Parathyroid adenoma (tissue), 2 donors: ENCODE data around the gene ZNF106.

ENCODE experiments used
- H2AFZ ChIP-seq: fragments of 300-600 bp; sonication (generic); one replicate; pipeline ENCODE4 v1.7.0; 2017; ENCODE audit warnings: antibody characterized with exemption, mild to moderate bottlenecking
- H3K27ac ChIP-seq: fragments of 300-600 bp; sonication (generic); one replicate; pipeline ENCODE4 v1.7.0; 2017
- H3K27me3 ChIP-seq: fragments of 300-600 bp; sonication (generic); one replicate; pipeline ENCODE4 v1.7.0; 2017; ENCODE audit warnings: low read length; ENCODE audit not compliant: control insufficient read depth, insufficient read depth
- H3K36me3 ChIP-seq: fragments of 300-600 bp; sonication (generic); one replicate; pipeline ENCODE4 v1.7.0; 2017; ENCODE audit warnings: low read length; ENCODE audit not compliant: control insufficient read depth, insufficient read depth
- H3K4me1 ChIP-seq: fragments of 300-600 bp; sonication (generic); one replicate; pipeline ENCODE4 v1.7.0; 2017; ENCODE audit warnings: control low read depth
- H3K4me2 ChIP-seq: fragments of 300-600 bp; sonication (generic); one replicate; pipeline ENCODE4 v1.7.0; 2017; ENCODE audit warnings: low read length
- H3K4me3 ChIP-seq: fragments of 300-600 bp; sonication (generic); one replicate; pipeline ENCODE4 v1.7.0; 2017; ENCODE audit warnings: low read depth, low read length
- H3K79me2 ChIP-seq: fragments of 300-600 bp; sonication (generic); one replicate; pipeline ENCODE4 v1.7.0; 2017; ENCODE audit warnings: control low read depth
- H3K9ac ChIP-seq: fragments of 300-600 bp; sonication (generic); one replicate; pipeline ENCODE4 v1.7.0; 2017; ENCODE audit warnings: mild to moderate bottlenecking
- H3K9me3 ChIP-seq: fragments of 300-600 bp; sonication (generic); one replicate; pipeline ENCODE4 v1.7.0; 2017; ENCODE audit warnings: low read length; ENCODE audit not compliant: control insufficient read depth
- CTCF ChIP-seq: fragments of 300-600 bp; sonication (generic); IDR thresholded peaks from one replicate; pipeline ENCODE4 v1.7.0; 2017; ENCODE audit warnings: antibody characterized with exemption, mild to moderate bottlenecking
- donor health status: primary hyperparathyroidism.

The ZNF106 gene

GRCh38 chr15:42363942-42364341 lies 127.0 kb downstream of the ZNF106 start:
- H3K27ac ChIP-seq, result no peak overlapping the region
- H3K27me3 ChIP-seq, result no peaks in the 10 kb centered on the region

GRCh38 chr15:42363487-42363886 lies 127.5 kb downstream of the ZNF106 start:
- no peaks in the 10 kb centered on the region for H3K27me3 ChIP-seq
- no peak overlapping the region for H3K4me3 ChIP-seq
- H2AFZ ChIP-seq, result no peak overlapping the region
- no peak overlapping the region for H3K4me2 ChIP-seq
- no peak overlapping the region for H3K9ac ChIP-seq
- H3K4me1 ChIP-seq, result no peaks in the 10 kb centered on the region
- no peaks in the 10 kb centered on the region for H3K9me3 ChIP-seq
- no peaks in the 10 kb centered on the region for H3K79me2 ChIP-seq
- no peak overlapping the region for H3K27ac ChIP-seq
- no peak for TF ChIP-seq CTCF
- no peaks in the 10 kb centered on the region for H3K36me3 ChIP-seq

More at GRCh38 chr15:42363942-42364341, 127.0 kb downstream of the ZNF106 start:
- TF ChIP-seq CTCF, result no peak
- no peak overlapping the region for H3K9ac ChIP-seq
- no peaks in the 10 kb centered on the region for H3K79me2 ChIP-seq
- no peak overlapping the region for H3K4me2 ChIP-seq
- H3K4me3 ChIP-seq, result no peak overlapping the region
- H2AFZ ChIP-seq, result no peak overlapping the region
- H3K4me1 ChIP-seq, result no peaks in the 10 kb centered on the region
- H3K36me3 ChIP-seq, result no peaks in the 10 kb centered on the region
- no peaks in the 10 kb centered on the region for H3K9me3 ChIP-seq
